ENCODE results near the gene TSNAX. TPM values are rescaled to one million over a fixed set of nuclear protein-coding genes. Genes with fewer than 3 reads are reported as not detected.
"Not testable (repeated sequence)": the region's sequence is repeated elsewhere in the genome, so short reads cannot be mapped to it uniquely, and the experiment has no call there.

TSNAX gene
- total RNA-seq, 1 donor from 2014 or later = 38.7 TPM

DNA sequence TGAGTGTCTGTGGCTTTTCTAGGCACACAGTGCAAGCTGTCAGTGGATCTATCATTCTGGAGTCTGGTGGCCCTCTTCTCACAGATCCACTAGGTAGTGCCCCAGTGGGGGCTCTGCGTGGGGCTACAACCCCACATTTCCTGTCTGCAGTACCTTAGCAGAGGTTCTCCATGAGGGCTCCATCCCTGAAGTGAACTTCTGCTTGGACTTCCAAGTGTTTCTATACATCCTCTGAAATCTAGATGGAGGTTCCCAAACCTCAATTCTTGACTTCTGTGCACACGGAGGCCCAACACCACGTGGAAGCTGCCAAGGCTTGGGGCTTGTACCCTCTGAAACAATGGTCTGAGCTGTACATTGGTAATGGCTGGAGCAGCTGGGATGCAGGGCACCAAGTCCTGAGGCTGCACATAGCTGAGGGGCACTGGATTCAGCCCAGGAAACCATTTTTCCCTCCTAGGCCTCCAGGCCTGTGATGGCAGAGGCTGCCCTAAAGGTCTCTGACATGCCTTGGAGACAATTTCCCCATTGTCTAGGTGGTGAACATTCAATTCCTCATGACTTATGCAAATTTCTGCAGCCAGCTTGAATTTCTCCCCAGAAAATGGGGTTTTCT lies 29.2 kb upstream of the TSNAX start:
- intact Hi-C loops (cut with micrococcal nuclease) = no loop called here
- POLR2A ChIA-PET = no interaction called here
- CTCF ChIA-PET = no interaction called here
- ATAC-seq (ENCODE audit: low read depth) (no peak), DNase-seq (no peak)
- peaks cover 17% of the 10 kb centered on the region for H3K9me3 Mint-ChIP-seq
- H3K27ac Mint-ChIP-seq = no peak overlapping the region
- TF ChIP-seq, protein P1, sequence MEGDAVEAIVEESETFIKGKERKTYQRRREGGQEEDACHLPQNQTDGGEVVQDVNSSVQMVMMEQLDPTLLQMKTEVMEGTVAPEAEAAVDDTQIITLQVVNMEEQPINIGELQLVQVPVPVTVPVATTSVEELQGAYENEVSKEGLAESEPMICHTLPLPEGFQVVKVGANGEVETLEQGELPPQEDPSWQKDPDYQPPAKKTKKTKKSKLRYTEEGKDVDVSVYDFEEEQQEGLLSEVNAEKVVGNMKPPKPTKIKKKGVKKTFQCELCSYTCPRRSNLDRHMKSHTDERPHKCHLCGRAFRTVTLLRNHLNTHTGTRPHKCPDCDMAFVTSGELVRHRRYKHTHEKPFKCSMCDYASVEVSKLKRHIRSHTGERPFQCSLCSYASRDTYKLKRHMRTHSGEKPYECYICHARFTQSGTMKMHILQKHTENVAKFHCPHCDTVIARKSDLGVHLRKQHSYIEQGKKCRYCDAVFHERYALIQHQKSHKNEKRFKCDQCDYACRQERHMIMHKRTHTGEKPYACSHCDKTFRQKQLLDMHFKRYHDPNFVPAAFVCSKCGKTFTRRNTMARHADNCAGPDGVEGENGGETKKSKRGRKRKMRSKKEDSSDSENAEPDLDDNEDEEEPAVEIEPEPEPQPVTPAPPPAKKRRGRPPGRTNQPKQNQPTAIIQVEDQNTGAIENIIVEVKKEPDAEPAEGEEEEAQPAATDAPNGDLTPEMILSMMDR (IDR thresholded peaks at IDR 0.05) = no peak
- H3K4me3 Mint-ChIP-seq = no peak overlapping the region
- no peaks in the 10 kb centered on the region for H3K36me3 Mint-ChIP-seq (ENCODE audit: low read depth)
- H3K4me1 Mint-ChIP-seq = no peaks in the 10 kb centered on the region
- peaks cover 7% of the 10 kb centered on the region for H3K27me3 Mint-ChIP-seq

DNA sequence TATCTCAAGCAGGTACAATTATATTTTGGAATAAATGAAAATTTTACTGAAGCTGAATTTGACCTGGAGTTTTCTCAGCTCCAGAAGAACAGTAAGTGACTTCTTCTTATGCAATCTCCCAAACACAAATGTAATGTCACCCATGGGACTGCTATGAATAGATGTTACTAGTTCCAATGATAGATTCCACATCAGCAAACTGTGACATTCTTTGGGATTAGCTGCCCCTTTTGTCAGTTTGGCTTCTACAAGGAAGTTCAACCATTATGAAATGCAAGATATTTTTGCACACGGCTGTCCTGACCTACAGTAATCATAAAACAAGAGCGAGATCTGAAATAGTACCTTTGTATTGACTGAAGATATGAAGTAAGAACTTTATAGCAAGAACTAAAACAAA lies 27.8 kb upstream of the TSNAX start:
- peaks cover 7% of the 10 kb centered on the region for H3K27me3 Mint-ChIP-seq
- no peaks in the 10 kb centered on the region for H3K36me3 Mint-ChIP-seq (ENCODE audit: low read depth)
- POLR2A ChIA-PET = no interaction called here
- no peak overlapping the region for H3K27ac Mint-ChIP-seq
- TF ChIP-seq, protein P1 (IDR thresholded peaks at IDR 0.05) = no peak
- intact Hi-C loops (cut with micrococcal nuclease) = no loop called here
- DNase-seq (no peak), ATAC-seq (ENCODE audit: low read depth) (no peak)
- peaks cover 17% of the 10 kb centered on the region for H3K9me3 Mint-ChIP-seq
- H3K4me3 Mint-ChIP-seq = no peak overlapping the region
- H3K4me1 Mint-ChIP-seq = no peaks in the 10 kb centered on the region
- CTCF ChIA-PET = no interaction called here

DNA sequence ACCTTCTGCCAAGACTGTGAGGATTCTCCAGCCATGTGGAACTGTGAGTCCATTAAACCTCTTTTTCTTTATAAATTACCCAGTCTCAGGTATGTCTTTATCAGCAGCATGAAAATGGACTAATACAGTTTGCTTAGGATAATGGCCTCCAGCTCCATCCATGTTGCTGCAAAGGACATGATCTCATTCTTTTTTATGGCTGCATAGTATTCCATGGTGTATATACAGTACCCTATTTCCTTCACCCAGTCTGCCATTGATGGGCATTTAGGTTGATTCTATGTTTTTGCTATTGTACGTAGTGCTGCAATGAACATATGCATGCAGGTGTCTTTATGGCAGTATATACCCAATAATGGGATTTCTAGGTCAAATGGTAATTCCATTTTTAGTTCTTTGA lies 25.3 kb upstream of the TSNAX start:
- H3K9me3 Mint-ChIP-seq; POLR2A ChIA-PET; H3K36me3 Mint-ChIP-seq (ENCODE audit: low read depth); H3K4me3 Mint-ChIP-seq; CTCF ChIA-PET; DNase-seq; ATAC-seq (ENCODE audit: low read depth); intact Hi-C loops (cut with micrococcal nuclease); H3K4me1 Mint-ChIP-seq; H3K27ac Mint-ChIP-seq: not testable (repeated sequence)
- H3K27me3 Mint-ChIP-seq = peaks cover 14% of the 10 kb centered on the region

DNA sequence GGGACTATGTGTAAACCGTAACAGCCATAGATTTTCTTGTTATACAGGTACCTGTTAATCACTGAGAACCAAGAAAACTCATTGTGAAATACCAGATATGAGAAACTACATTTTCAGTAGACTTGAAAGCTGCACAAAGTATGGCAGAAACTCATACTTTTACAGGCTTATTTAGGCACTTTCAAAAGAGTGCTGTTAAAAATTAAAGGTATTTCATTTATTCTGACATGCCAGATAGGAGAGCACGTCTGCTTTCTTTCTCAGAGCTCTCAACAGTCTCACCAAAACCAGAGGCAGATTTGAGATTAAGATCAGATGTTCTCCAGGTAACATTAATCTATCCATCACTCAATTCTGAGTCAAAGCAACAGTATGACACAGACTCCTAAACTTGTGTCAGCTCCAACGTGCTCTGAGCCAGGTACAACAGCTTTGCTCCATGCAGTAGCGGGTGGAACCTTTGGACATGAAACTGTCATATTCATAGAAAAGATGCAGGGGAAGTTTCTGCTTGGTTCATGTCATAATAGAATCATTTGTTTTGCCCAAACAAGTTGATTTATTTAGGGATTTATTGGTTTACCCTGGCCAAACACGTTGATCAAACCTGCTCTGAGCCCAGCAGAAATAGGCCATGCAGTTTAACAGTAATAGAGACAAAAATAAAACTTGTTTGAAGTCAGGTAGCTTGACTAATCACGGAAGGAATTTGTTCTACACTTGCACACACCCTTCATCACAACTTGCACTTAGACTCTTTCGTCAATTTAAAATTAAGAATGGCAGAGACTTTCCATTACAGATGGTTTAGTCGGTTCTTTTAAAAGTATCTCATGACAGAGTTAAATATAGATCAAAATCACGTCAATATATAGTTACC lies 20.8 kb upstream of the TSNAX start:
- CTCF ChIA-PET = no interaction called here

DNA sequence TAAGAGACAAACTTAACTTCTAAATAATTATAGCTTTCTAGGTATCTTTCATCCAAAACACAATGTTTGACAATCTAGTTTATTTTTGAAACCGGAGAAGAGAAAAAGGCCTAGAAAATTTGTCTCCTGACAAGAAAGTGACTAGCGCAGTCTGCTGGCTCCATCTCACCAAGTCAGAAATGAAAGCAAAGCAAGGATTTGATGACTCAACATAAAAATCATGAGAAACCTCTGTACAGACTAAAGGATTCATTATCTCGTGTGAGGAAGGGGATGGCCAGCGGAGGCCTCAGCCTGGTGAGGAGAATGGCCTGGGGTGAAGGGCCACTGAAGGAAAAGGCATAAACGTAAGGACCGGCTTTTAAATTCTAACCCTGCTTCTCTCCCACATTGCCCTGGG lies 20.0 kb upstream of the TSNAX start:
- Mint-ChIP-seq H3K4me1 (no peaks in the 10 kb centered on the region), H3K9me3 (no peaks in the 10 kb centered on the region), H3K4me3 (no peak overlapping the region), H3K27me3 (peaks cover 14% of the 10 kb centered on the region), H3K36me3 (ENCODE audit: low read depth) (no peaks in the 10 kb centered on the region), H3K27ac (no peak overlapping the region)
- CTCF ChIA-PET = no interaction called here
- intact Hi-C loops (cut with micrococcal nuclease) = no loop called here
- DNase-seq = no peak
- TF ChIP-seq, protein P1 (IDR thresholded peaks at IDR 0.05) = no peak
- no peak for ATAC-seq (ENCODE audit: low read depth)
- POLR2A ChIA-PET = no interaction called here

More for the DNA sequence above, 20.8 kb upstream of the TSNAX start:
- POLR2A ChIA-PET = no interaction called here
- ATAC-seq (ENCODE audit: low read depth) (no peak), DNase-seq (no peak)
- H3K27ac Mint-ChIP-seq = no peak overlapping the region
- no peak overlapping the region for H3K4me3 Mint-ChIP-seq
- no peaks in the 10 kb centered on the region for H3K4me1 Mint-ChIP-seq
- no peaks in the 10 kb centered on the region for H3K36me3 Mint-ChIP-seq (ENCODE audit: low read depth)
- TF ChIP-seq, protein P1 (IDR thresholded peaks at IDR 0.05) = no peak
- intact Hi-C loops (cut with micrococcal nuclease) = no loop called here
- H3K27me3 Mint-ChIP-seq = peaks cover 14% of the 10 kb centered on the region
- no peaks in the 10 kb centered on the region for H3K9me3 Mint-ChIP-seq

All from activated B cell treated with CpG ODN at 0.5 μM for 24 hours (primary cell).